SKM-1 treated with dmso at 0.1 percent for 144 hours (cell line): ENCODE results near the gene CMIP.

Source experiments
- DNase-seq: peaks from one replicate; lab custom pipeline; 2025; ENCODE audit not compliant: unreplicated experiment; lab: John Stamatoyannopoulos, UW

Gene CMIP

GRCh38 chr16:81633147-81633619 is 188.6 kb downstream of the CMIP start:
- DNase-seq, result no peak

GRCh38 chr16:81633680-81634379 is 189.2 kb downstream of the CMIP start:
- DNase-seq, result no peak

GRCh38 chr16:81634380-81635062 is 189.9 kb downstream of the CMIP start:
- DNase-seq, result no peak

GRCh38 chr16:81635063-81635937 is 190.7 kb downstream of the CMIP start:
- DNase-seq, result no peak

GRCh38 chr16:81636298-81636993 is 191.8 kb downstream of the CMIP start:
- DNase-seq, result no peak

- no peak for DNase-seq
These were observed 193.0 kb downstream of the CMIP start for GRCh38 chr16:81637336-81638235.

GRCh38 chr16:81638286-81638945 is 193.8 kb downstream of the CMIP start:
- DNase-seq, result no peak

- no peak for DNase-seq
These were observed 194.7 kb downstream of the CMIP start for GRCh38 chr16:81639348-81639747.

- no peak for DNase-seq
These were observed 195.5 kb downstream of the CMIP start for GRCh38 chr16:81639931-81640680.

- no peak for DNase-seq
These were observed 196.1 kb downstream of the CMIP start for GRCh38 chr16:81640681-81641070.

GRCh38 chr16:81641395-81642106 is 196.9 kb downstream of the CMIP start:
- no peak for DNase-seq

- no peak for DNase-seq
These were observed 197.5 kb downstream of the CMIP start for GRCh38 chr16:81642107-81642436.

GRCh38 chr16:81642943-81643342 is 198.3 kb downstream of the CMIP start:
- DNase-seq, result no peak

GRCh38 chr16:81645266-81645694 is 200.7 kb downstream of the CMIP start:
- DNase-seq, result no peak

- DNase-seq, result no peak
These were observed 201.3 kb downstream of the CMIP start for GRCh38 chr16:81645925-81646324.

- no peak for DNase-seq
These were observed 202.0 kb downstream of the CMIP start for GRCh38 chr16:81646561-81646960.

GRCh38 chr16:81647527-81647926 is 202.9 kb downstream of the CMIP start:
- no peak for DNase-seq

- no peak for DNase-seq
These were observed 205.1 kb downstream of the CMIP start for GRCh38 chr16:81649561-81650184.
